NCI-H1417 (cell line): Measurements from ENCODE around the gene NANOS2.

Experiments used
- DNase-seq, 3 experiments: peaks; one replicate each; lab custom pipeline; 2025; lab: John Stamatoyannopoulos, UW

The NANOS2 gene

GRCh38 chr19:45913874-45914830 is at the start of gene NANOS2:
Gene NANOS2, minus strand, starts transcription at chr19:45914778. Its CDS starts 85 bp downstream, at chr19:45914693.
- DNase-seq, result no peak

- no peak for DNase-seq
These were observed 47.4 kb upstream of the NANOS2 start for GRCh38 chr19:45962021-45962420.

- DNase-seq, result no peak
These were observed 46.1 kb upstream of the NANOS2 start for GRCh38 chr19:45960595-45961235.

- DNase-seq, result no peak
These were observed 45.0 kb upstream of the NANOS2 start for GRCh38 chr19:45959517-45960025.

- DNase-seq, result no peak
These were observed 44.4 kb upstream of the NANOS2 start for GRCh38 chr19:45958769-45959516.

GRCh38 chr19:45958320-45958719 is 43.7 kb upstream of the NANOS2 start:
- no peak for DNase-seq

GRCh38 chr19:45955905-45956608 is 41.5 kb upstream of the NANOS2 start:
- DNase-seq, result no peak

- peak; percentile 36 to 93 (median 76) for DNase-seq
These were observed 39.6 kb upstream of the NANOS2 start for GRCh38 chr19:45954156-45954555.

GRCh38 chr19:45953676-45954075 is 39.1 kb upstream of the NANOS2 start:
- no peak for DNase-seq

GRCh38 chr19:45952686-45953505 is 38.3 kb upstream of the NANOS2 start:
- DNase-seq, result peak in 2 of 3 experiments; percentile 8 to 18

- no peak for DNase-seq
These were observed 37.7 kb upstream of the NANOS2 start for GRCh38 chr19:45952341-45952685.

GRCh38 chr19:45947926-45948325 is 33.3 kb upstream of the NANOS2 start:
- no peak for DNase-seq

GRCh38 chr19:45940515-45940805 is 25.9 kb upstream of the NANOS2 start:
- DNase-seq, result no peak

GRCh38 chr19:45939792-45940514 is 25.4 kb upstream of the NANOS2 start:
- DNase-seq, result no peak

GRCh38 chr19:45938733-45939319 is 24.2 kb upstream of the NANOS2 start:
- DNase-seq, result no peak

- DNase-seq, result no peak
These were observed 20.7 kb upstream of the NANOS2 start for GRCh38 chr19:45935267-45935666.

GRCh38 chr19:45934551-45935230 is 20.1 kb upstream of the NANOS2 start:
- DNase-seq, result no peak

GRCh38 chr19:45933759-45934158 is 19.2 kb upstream of the NANOS2 start:
- no peak for DNase-seq

- no peak for DNase-seq
These were observed 16.5 kb upstream of the NANOS2 start for GRCh38 chr19:45931055-45931454.
